HepG2 (cell line): Measurements from ENCODE around the gene NPBWR2. TPM values are rescaled to one million over a fixed set of nuclear protein-coding genes. Genes with fewer than 3 reads are reported as not detected.
A peak's percentile ranks its signal among the peaks of the same experiment; 100 is the strongest.

ENCODE experiments used
- BORCS8-MEF2B ChIP-seq: sonication (generic); formaldehyde crosslinking; IDR thresholded peaks from 2 replicates; pipeline ENCODE4 v1.8.0; 2022; ENCODE audit warnings: mild to moderate bottlenecking, missing genetic modification reagents
- GLI4 ChIP-seq: sonication (generic); formaldehyde crosslinking; IDR thresholded peaks from 2 replicates; pipeline ENCODE4 v1.5.1; 2020; ENCODE audit warnings: missing genetic modification reagents, mild to moderate bottlenecking, moderate library complexity, borderline replicate concordance
- JUNB ChIP-seq: sonication (generic); formaldehyde crosslinking; IDR thresholded peaks from 2 replicates; pipeline ENCODE4 v1.8.0; 2022; ENCODE audit warnings: missing genetic modification reagents, mild to moderate bottlenecking, borderline replicate concordance
- MBNL3 ChIP-seq: fragments of 250-450 bp; sonication (Bioruptor Pico); conservative IDR thresholded peaks from 2 replicates; pipeline ENCODE4 v1.8.0; 2022; ENCODE audit warnings: mild to moderate bottlenecking, inconsistent platforms
- MIER2 ChIP-seq: IDR thresholded peaks from 2 replicates; pipeline ENCODE4 v1.6.1; 2016; ENCODE audit warnings: missing biosample characterization, missing genetic modification reagents
- NAIF1 ChIP-seq: sonication (generic); formaldehyde crosslinking; IDR thresholded peaks from 2 replicates; pipeline ENCODE4 v1.5.0; 2020; ENCODE audit warnings: mild to moderate bottlenecking, missing genetic modification reagents, borderline replicate concordance
- NFE2 ChIP-seq: sonication (generic); formaldehyde crosslinking; IDR thresholded peaks from 2 replicates; pipeline ENCODE4 v1.4.0; 2020; ENCODE audit warnings: missing genetic modification reagents
- RBM39 ChIP-seq: fragments of 200-400 bp; formaldehyde crosslinking; IDR thresholded peaks from one replicate; pipeline ENCODE4 v1.6.1; 2018; ENCODE audit warnings: antibody characterized with exemption, mild to moderate bottlenecking, low read depth, low read length; ENCODE audit not compliant: poor library complexity, severe bottlenecking
- REPIN1 ChIP-seq: sonication (generic); formaldehyde crosslinking; IDR thresholded peaks from 2 replicates; pipeline ENCODE4 v1.8.0; 2022; ENCODE audit warnings: missing genetic modification reagents, low read depth, mild to moderate bottlenecking, borderline replicate concordance
- SMYD3 ChIP-seq: sonication (generic); formaldehyde crosslinking; IDR thresholded peaks from 2 replicates; pipeline ENCODE4 v1.8.1; 2023; ENCODE audit warnings: mild to moderate bottlenecking, missing genetic modification reagents
- ZFP36L2 ChIP-seq: sonication (generic); formaldehyde crosslinking; IDR thresholded peaks from 2 replicates; pipeline ENCODE4 v1.4.0; 2020; ENCODE audit warnings: missing genetic modification reagents
- ZKSCAN1 ChIP-seq: fragments of 150-350 bp; IDR thresholded peaks from 2 replicates; pipeline ENCODE4 v1.6.1; 2014; ENCODE audit warnings: low read length
- ZNF207 ChIP-seq: fragments of 450-650 bp; IDR thresholded peaks from 2 replicates; pipeline ENCODE4 v1.6.1; 2016; ENCODE audit warnings: antibody characterized with exemption, borderline replicate concordance
- ZNF713 ChIP-seq: sonication (generic); formaldehyde crosslinking; IDR thresholded peaks from 2 replicates; pipeline ENCODE4 v1.4.0; 2020; ENCODE audit warnings: mild to moderate bottlenecking, missing genetic modification reagents
- ZNF883 ChIP-seq: sonication (generic); formaldehyde crosslinking; IDR thresholded peaks from 2 replicates; pipeline ENCODE4 v1.5.1; 2020; ENCODE audit warnings: mild to moderate bottlenecking, missing genetic modification reagents; ENCODE audit errors: not compliant biosample characterization
- polyA plus RNA-seq, 8 experiments: library from polyadenylated mRNA; depleted of rRNA in 3 of 8; stranded (reverse) in 7 of 8; unstranded in 1 of 8; fragments of >200 nt; fragmentation: Illumina TruSeq in 4 of 8; extraction: Trizol in 4 of 8; gene quantifications; 2 replicates each; pipeline versions ENCODE4 v1.2.1 to v1.2.3, GENCODE V29; 2011 to 2016; ENCODE audit warnings: low read depth in 4 of 8, missing spikeins in 1 of 8, mixed read lengths in 1 of 8; ENCODE audit not compliant: insufficient read depth in 1 of 8
- total RNA-seq, 5 experiments: library from RNA; depleted of rRNA; stranded (reverse); fragments of >200 nt; fragmentation: Illumina TruSeq; extraction: Trizol; gene quantifications; 2 replicates each; pipeline ENCODE4 v1.2.3, GENCODE V29; 2016; ENCODE audit warnings: low read depth in 1 of 5
- TF ChIP-seq, protein P1 (sequence below): sonication (generic); formaldehyde crosslinking; IDR thresholded peaks from 2 replicates; pipeline ENCODE4 v1.9.0; 2021; ENCODE audit warnings: missing genetic modification reagents, mild to moderate bottlenecking, borderline replicate concordance
- TF ChIP-seq, protein P2 (sequence below): sonication (generic); formaldehyde crosslinking; IDR thresholded peaks from 2 replicates; pipeline ENCODE4 v1.4.0; 2020; ENCODE audit warnings: missing genetic modification reagents
- TF ChIP-seq, protein P3 (sequence below), 2 experiments: sonication (generic) in 1 of 2; formaldehyde crosslinking in 1 of 2; IDR thresholded peaks; 2 replicates each; pipeline versions ENCODE4 v1.4.0 to v1.6.1; 2018 to 2020; ENCODE audit warnings: missing genetic modification reagents in 2 of 2, borderline replicate concordance in 1 of 2, low read depth in 1 of 2, mild to moderate bottlenecking in 1 of 2, missing biosample characterization in 1 of 2
- TF ChIP-seq, protein P4 (sequence below): sonication (generic); formaldehyde crosslinking; IDR thresholded peaks from 2 replicates; pipeline ENCODE4 v1.4.0; 2020; ENCODE audit warnings: mild to moderate bottlenecking, missing genetic modification reagents

Gene NPBWR2
- total and polyA plus RNA-seq, 2 of the 13 experiments (the other 11 are each of a cell fraction or from before 2014, with no cell fraction given), result not detected

DNA sequence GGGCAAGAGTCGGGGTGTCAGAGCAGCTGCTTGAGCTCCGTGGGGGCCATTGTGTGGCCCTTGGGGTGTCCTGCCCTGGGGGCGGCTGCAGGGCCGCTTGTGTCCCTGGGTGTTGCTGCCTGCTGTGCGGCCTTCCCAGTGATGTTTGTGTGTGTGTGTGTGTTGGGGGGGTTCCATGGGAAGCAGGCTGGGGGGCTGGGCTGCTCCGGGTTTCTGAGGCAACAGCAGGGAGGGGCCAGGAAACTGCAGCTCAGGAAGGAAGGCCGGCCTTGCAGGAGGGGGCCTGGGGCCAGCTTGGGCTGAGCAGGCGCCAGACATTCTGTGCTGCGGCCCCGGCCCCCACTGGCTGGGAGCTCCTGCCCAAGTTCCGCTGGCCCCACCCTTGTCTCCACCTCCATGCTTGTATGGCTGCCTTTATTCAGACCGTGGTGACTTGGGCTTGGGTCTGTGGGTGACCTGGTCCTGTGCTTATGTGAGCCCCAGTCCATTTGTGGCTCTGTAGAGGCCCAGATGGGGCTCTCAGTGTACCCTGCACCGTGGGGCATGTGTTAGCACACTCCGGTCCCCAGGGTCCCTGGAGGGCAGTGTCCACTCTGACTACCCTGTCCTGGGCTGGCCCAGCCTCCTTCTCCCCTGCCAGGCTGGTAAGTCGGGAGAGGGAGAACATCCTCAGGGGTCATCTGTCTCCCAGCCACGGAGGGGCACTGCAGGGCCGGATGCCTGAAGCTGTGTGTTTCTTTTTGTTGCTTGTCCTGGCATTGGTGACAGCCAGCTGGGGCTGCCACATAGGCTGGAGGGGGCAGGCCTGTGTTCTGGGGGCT lies 53.3 kb downstream of the NPBWR2 start (continued):
- TF ChIP-seq, protein P1, sequence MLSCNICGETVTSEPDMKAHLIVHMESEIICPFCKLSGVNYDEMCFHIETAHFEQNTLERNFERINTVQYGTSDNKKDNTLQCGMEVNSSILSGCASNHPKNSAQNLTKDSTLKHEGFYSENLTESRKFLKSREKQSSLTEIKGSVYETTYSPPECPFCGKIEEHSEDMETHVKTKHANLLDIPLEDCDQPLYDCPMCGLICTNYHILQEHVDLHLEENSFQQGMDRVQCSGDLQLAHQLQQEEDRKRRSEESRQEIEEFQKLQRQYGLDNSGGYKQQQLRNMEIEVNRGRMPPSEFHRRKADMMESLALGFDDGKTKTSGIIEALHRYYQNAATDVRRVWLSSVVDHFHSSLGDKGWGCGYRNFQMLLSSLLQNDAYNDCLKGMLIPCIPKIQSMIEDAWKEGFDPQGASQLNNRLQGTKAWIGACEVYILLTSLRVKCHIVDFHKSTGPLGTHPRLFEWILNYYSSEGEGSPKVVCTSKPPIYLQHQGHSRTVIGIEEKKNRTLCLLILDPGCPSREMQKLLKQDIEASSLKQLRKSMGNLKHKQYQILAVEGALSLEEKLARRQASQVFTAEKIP (CRISPR knock-in tag), result no peak
- TF ChIP-seq NFE2 (CRISPR knock-in tag) (peak; percentile 58; the same call in 1 of the 2 replicates), NAIF1 (CRISPR knock-in tag) (no peak), ZNF883 (peak; percentile 27), ZFP36L2 (CRISPR knock-in tag) (0 out of 2 replicates have a peak, but pooled peaks have one; percentile 79), REPIN1 (CRISPR knock-in tag) (no peak), JUNB (CRISPR knock-in tag) (no peak), SMYD3 (0 out of 2 replicates have a peak, but pooled peaks have one; percentile 0), MBNL3 (CRISPR knock-in tag) (no peak), BORCS8-MEF2B (CRISPR knock-in tag) (0 out of 2 replicates have a peak, but pooled peaks have one; percentile 25), ZKSCAN1 (no peak), MIER2 (CRISPR knock-in tag) (peak; percentile 65; the same call in 1 of the 2 replicates), ZNF207 (no peak), GLI4 (CRISPR knock-in tag) (peak; percentile 58; the same call in 1 of the 2 replicates), ZNF713 (CRISPR knock-in tag) (peak; percentile 66; the same call in 1 of the 2 replicates), RBM39 (peak; percentile 34)
- TF ChIP-seq, protein P2, sequence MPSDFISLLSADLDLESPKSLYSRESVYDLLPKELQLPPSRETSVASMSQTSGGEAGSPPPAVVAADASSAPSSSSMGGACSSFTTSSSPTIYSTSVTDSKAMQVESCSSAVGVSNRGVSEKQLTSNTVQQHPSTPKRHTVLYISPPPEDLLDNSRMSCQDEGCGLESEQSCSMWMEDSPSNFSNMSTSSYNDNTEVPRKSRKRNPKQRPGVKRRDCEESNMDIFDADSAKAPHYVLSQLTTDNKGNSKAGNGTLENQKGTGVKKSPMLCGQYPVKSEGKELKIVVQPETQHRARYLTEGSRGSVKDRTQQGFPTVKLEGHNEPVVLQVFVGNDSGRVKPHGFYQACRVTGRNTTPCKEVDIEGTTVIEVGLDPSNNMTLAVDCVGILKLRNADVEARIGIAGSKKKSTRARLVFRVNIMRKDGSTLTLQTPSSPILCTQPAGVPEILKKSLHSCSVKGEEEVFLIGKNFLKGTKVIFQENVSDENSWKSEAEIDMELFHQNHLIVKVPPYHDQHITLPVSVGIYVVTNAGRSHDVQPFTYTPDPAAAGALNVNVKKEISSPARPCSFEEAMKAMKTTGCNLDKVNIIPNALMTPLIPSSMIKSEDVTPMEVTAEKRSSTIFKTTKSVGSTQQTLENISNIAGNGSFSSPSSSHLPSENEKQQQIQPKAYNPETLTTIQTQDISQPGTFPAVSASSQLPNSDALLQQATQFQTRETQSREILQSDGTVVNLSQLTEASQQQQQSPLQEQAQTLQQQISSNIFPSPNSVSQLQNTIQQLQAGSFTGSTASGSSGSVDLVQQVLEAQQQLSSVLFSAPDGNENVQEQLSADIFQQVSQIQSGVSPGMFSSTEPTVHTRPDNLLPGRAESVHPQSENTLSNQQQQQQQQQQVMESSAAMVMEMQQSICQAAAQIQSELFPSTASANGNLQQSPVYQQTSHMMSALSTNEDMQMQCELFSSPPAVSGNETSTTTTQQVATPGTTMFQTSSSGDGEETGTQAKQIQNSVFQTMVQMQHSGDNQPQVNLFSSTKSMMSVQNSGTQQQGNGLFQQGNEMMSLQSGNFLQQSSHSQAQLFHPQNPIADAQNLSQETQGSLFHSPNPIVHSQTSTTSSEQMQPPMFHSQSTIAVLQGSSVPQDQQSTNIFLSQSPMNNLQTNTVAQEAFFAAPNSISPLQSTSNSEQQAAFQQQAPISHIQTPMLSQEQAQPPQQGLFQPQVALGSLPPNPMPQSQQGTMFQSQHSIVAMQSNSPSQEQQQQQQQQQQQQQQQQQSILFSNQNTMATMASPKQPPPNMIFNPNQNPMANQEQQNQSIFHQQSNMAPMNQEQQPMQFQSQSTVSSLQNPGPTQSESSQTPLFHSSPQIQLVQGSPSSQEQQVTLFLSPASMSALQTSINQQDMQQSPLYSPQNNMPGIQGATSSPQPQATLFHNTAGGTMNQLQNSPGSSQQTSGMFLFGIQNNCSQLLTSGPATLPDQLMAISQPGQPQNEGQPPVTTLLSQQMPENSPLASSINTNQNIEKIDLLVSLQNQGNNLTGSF (CRISPR knock-in tag), result peak; percentile 79
- TF ChIP-seq, protein P3, sequence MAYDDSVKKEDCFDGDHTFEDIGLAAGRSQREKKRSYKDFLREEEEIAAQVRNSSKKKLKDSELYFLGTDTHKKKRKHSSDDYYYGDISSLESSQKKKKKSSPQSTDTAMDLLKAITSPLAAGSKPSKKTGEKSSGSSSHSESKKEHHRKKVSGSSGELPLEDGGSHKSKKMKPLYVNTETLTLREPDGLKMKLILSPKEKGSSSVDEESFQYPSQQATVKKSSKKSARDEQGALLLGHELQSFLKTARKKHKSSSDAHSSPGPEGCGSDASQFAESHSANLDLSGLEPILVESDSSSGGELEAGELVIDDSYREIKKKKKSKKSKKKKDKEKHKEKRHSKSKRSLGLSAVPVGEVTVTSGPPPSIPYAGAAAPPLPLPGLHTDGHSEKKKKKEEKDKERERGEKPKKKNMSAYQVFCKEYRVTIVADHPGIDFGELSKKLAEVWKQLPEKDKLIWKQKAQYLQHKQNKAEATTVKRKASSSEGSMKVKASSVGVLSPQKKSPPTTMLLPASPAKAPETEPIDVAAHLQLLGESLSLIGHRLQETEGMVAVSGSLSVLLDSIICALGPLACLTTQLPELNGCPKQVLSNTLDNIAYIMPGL (CRISPR knock-in tag; IDR thresholded peaks at IDR 0.05; ENCODE audit: borderline replicate concordance in 1 of 2, low read depth in 1 of 2), result peak; percentile 94 to 95; a peak in 3 of 4 replicates
- TF ChIP-seq, protein P4, sequence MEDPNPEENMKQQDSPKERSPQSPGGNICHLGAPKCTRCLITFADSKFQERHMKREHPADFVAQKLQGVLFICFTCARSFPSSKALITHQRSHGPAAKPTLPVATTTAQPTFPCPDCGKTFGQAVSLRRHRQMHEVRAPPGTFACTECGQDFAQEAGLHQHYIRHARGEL (CRISPR knock-in tag), result no peak
